Thyroid gland (tissue), 4 donors: Measurements from ENCODE around the gene PMF1. TPM values are rescaled to one million over a fixed set of nuclear protein-coding genes. Genes with fewer than 3 reads are reported as not detected.
"Not testable (repeated sequence)": the region's sequence is repeated elsewhere in the genome, so short reads cannot be mapped to it uniquely, and the experiment has no call there.

Source experiments
- DNase-seq, 2 donors: peaks; one replicate each; pipeline ENCODE4 v3.0.0-alpha.2; 2019
- H3K27ac ChIP-seq, 3 donors: fragments of 200-600 bp; sonication (generic); 1 replicate in 2 of 3; 2 replicates in 1 of 3; pipeline ENCODE4 v1.5.1; 2016 to 2019; ENCODE audit warnings: mild to moderate bottlenecking in 1 of 3, moderate library complexity in 1 of 3
- H3K27me3 ChIP-seq: fragments of 200-600 bp; sonication (generic); one replicate; pipeline ENCODE4 v1.5.1; 2019
- H3K36me3 ChIP-seq, 2 donors: fragments of 200-600 bp; sonication (generic); one replicate each; pipeline ENCODE4 v1.5.1; 2016 to 2019
- H3K4me1 ChIP-seq, 2 donors: fragments of 200-600 bp; sonication (generic); one replicate each; pipeline ENCODE4 v1.5.1; 2017 to 2019
- H3K4me3 ChIP-seq, 3 donors: fragments of 200-600 bp; sonication (generic); replicated peaks in 1 of 3; 1 replicate in 2 of 3; 2 replicates in 1 of 3; pipeline ENCODE4 v1.5.1; 2016; ENCODE audit warnings: mild to moderate bottlenecking in 1 of 3
- H3K9me3 ChIP-seq: fragments of 200-600 bp; sonication (generic); one replicate; pipeline ENCODE4 v1.5.1; 2017
- CTCF ChIP-seq, 6 experiments: fragments of 200-600 bp in 3 of 6; fragments of 450-650 bp in 3 of 6; sonication (generic) in 3 of 6; IDR thresholded peaks; one replicate each; pipeline ENCODE4 v1.5.1; 2016 to 2019; ENCODE audit warnings: antibody characterized with exemption in 6 of 6, mild to moderate bottlenecking in 2 of 6, inconsistent platforms in 1 of 6, moderate library complexity in 1 of 6
- POLR2A ChIP-seq, 2 donors: fragments of 450-650 bp; IDR thresholded peaks; one replicate each; pipeline ENCODE4 v1.6.1; 2017; ENCODE audit warnings: antibody characterized with exemption in 2 of 2, mild to moderate bottlenecking in 2 of 2, moderate library complexity in 1 of 2
- WGBS, 2 donors: methylation state at CpG; one replicate each; pipeline ENCODE4 v1.1.5; 2017; 5-methylcytosine and 5-hydroxymethylcytosine counted together
- intact Hi-C: fragments of 100-400 bp; cut with DNase I; formaldehyde crosslinking; loops from one replicate; pipeline ENCODE4 v1.15.1; 2023
- total RNA-seq, 4 donors: library from RNA; depleted of rRNA; stranded (reverse); fragments of >200 nt; gene quantifications; one replicate each; pipeline ENCODE4 v1.2.3, GENCODE V29; 2016

Gene PMF1
- total RNA-seq, 4 donors from 2014 or later, result 73.6 to 121 (median 107) TPM

GRCh38 chr1:156190265-156190664, 22.5 kb upstream of the PMF1 start:
- DNase-seq, intact Hi-C loops: not testable (repeated sequence)
- 65 to 68% methylated on average over 4 of the region's 4 CpGs for WGBS, 2 donors

GRCh38 chr1:156191292-156191964, 21.4 kb upstream of the PMF1 start:
- Histone ChIP-seq H3K9me3 (no peaks in the 10 kb centered on the region), H3K4me3 (no peak overlapping the region), H3K36me3 (no peaks in the 10 kb centered on the region), H3K27ac (no peak overlapping the region), H3K27me3 (no peaks in the 10 kb centered on the region), H3K4me1 (peaks cover 10 to 15% of the 10 kb centered on the region in 2 donors)
- no peak for DNase-seq
- WGBS, 2 donors, result 91% methylated on average over 4 of the region's 4 CpGs
- TF ChIP-seq CTCF (IDR thresholded peaks at IDR 0.05) (no peak), POLR2A (IDR thresholded peaks at IDR 0.05) (no peak)
- intact Hi-C loops, result no loop called here

More at GRCh38 chr1:156190265-156190664, 22.5 kb upstream of the PMF1 start:
- peaks cover 8 to 12% of the 10 kb centered on the region in 2 donors for H3K4me1 ChIP-seq
- H3K27me3 ChIP-seq, H3K36me3 ChIP-seq, H3K9me3 ChIP-seq, H3K4me3 ChIP-seq, H3K27ac ChIP-seq: not testable (repeated sequence)

- Histone ChIP-seq H3K4me3 (peak overlapping the region in 2 of 3 donors; percentile 54 to 83), H3K4me1 (peaks cover 10 to 15% of the 10 kb centered on the region in 2 donors), H3K27me3 (no peaks in the 10 kb centered on the region), H3K36me3 (no peaks in the 10 kb centered on the region), H3K27ac (peak overlapping the region; percentile 70 to 86 (median 80)), H3K9me3 (no peaks in the 10 kb centered on the region)
- TF ChIP-seq CTCF (IDR thresholded peaks at IDR 0.05), result no peak
- TF ChIP-seq POLR2A (IDR thresholded peaks at IDR 0.05), result no peak
- 82 to 84% methylated on average over 7 of the region's 7 CpGs for WGBS, 2 donors
- intact Hi-C loops, result no loop called here
- DNase-seq, result no peak
Observed at GRCh38 chr1:156193208-156193487, 19.7 kb upstream of the PMF1 start.

GRCh38 chr1:156193488-156194299, 19.1 kb upstream of the PMF1 start, which contains the start of gene SLC25A44:
Gene SLC25A44 (plus strand): TSS chr1:156194104. CDS start chr1:156199848, 5,744 bp downstream.
- peak within 1 kb of the TSS; percentile 70 to 86 (median 80) for H3K27ac ChIP-seq
- no peaks in the 10 kb centered on the region for H3K9me3 ChIP-seq
- peak; percentile 96 to 97 for DNase-seq
- peaks cover 10 to 15% of the 10 kb centered on the region in 2 donors for H3K4me1 ChIP-seq
- H3K36me3 ChIP-seq, result no peaks in the 10 kb centered on the region
- H3K4me3 ChIP-seq, result peak within 1 kb of the TSS; percentile 11 to 83 (median 59)
- 3 to 7% methylated on average over 42 to 49 of the region's 59 CpGs for WGBS, 2 donors
- intact Hi-C loops, result no loop called here
- TF ChIP-seq POLR2A (IDR thresholded peaks at IDR 0.05), result peak in 1 of 2 donors; percentile 84
- peak in 5 of 6 experiments; percentile 8 to 50 (median 40) for TF ChIP-seq CTCF (IDR thresholded peaks at IDR 0.05)
- H3K27me3 ChIP-seq, result no peaks in the 10 kb centered on the region

- TF ChIP-seq POLR2A (IDR thresholded peaks at IDR 0.05) (no peak), CTCF (IDR thresholded peaks at IDR 0.05) (no peak)
- H3K4me1 ChIP-seq, result peaks cover 10 to 15% of the 10 kb centered on the region in 2 donors
- H3K27ac ChIP-seq, result peak overlapping the region in 2 of 3 donors; percentile 45 to 86
- intact Hi-C loops, result no loop called here
- H3K27me3 ChIP-seq, result no peaks in the 10 kb centered on the region
- H3K4me3 ChIP-seq, result peak overlapping the region; percentile 11 to 83 (median 59)
- H3K36me3 ChIP-seq, result no peaks in the 10 kb centered on the region
- DNase-seq, result no peak
- no peaks in the 10 kb centered on the region for H3K9me3 ChIP-seq
- WGBS, 2 donors, result 13 to 16% methylated on average over 14 of the region's 14 CpGs
Observed at GRCh38 chr1:156194300-156194652, 18.5 kb upstream of the PMF1 start.
